Body of pancreas (tissue), 4 donors: ENCODE measurements around the gene DST.

Experiments
- POLR2A ChIP-seq, 3 donors: fragments of 450-650 bp; IDR thresholded peaks; one replicate each; pipeline ENCODE4 v1.6.1; 2016; ENCODE audit warnings: antibody characterized with exemption in 3 of 3, mild to moderate bottlenecking in 2 of 3
- TF ChIP-seq, protein P1 (sequence below), 7 experiments: fragments of 450-650 bp in 4 of 7; fragments of 200-600 bp in 3 of 7; sonication (generic) in 3 of 7; IDR thresholded peaks; one replicate each; pipeline ENCODE4 v1.5.1; 2016 to 2019; ENCODE audit warnings: antibody characterized with exemption in 7 of 7

DNA sequence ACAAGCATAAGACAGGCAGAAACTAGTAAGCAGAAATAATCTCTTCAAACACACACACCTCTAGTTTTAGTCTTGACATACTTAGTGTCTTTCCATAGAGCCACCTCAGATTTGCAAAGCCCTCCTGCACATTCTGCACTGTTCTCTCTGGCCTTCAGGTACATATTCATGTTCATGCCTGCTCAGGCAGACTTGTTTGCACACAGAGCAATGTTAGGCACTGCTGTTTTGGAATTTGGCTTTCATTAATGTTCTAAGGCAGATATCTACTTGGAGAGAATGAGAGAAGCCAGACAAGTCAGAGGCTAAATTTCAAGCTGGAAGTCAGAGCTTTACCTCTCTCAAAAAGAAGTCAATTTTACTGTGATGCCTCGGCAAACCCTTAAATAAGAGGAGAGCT lies 21.3 kb upstream of the DST start:
- TF ChIP-seq POLR2A (IDR thresholded peaks at IDR 0.05): no peak
- TF ChIP-seq, protein P1, sequence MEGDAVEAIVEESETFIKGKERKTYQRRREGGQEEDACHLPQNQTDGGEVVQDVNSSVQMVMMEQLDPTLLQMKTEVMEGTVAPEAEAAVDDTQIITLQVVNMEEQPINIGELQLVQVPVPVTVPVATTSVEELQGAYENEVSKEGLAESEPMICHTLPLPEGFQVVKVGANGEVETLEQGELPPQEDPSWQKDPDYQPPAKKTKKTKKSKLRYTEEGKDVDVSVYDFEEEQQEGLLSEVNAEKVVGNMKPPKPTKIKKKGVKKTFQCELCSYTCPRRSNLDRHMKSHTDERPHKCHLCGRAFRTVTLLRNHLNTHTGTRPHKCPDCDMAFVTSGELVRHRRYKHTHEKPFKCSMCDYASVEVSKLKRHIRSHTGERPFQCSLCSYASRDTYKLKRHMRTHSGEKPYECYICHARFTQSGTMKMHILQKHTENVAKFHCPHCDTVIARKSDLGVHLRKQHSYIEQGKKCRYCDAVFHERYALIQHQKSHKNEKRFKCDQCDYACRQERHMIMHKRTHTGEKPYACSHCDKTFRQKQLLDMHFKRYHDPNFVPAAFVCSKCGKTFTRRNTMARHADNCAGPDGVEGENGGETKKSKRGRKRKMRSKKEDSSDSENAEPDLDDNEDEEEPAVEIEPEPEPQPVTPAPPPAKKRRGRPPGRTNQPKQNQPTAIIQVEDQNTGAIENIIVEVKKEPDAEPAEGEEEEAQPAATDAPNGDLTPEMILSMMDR (IDR thresholded peaks at IDR 0.05): no peak
